Measurements from ENCODE around the gene IKZF3.
"Not testable (repeated sequence)": the region's sequence is repeated elsewhere in the genome, so short reads cannot be mapped to it uniquely, and the experiment has no call there.

IKZF3 gene

GRCh38 chr17:39781031-39781860 is 82.9 kb downstream of the IKZF3 start:
- DNase-seq (ENCODE audit: low read depth in 2 of 2) = no peak

- DNase-seq (ENCODE audit: low read depth in 2 of 2) = no peak
Observed at GRCh38 chr17:39777534-39778365, 86.4 kb downstream of the IKZF3 start.

- DNase-seq (ENCODE audit: low read depth in 2 of 2) = no peak
Observed at GRCh38 chr17:39776252-39776651, 87.9 kb downstream of the IKZF3 start.

- no peak for DNase-seq (ENCODE audit: low read depth in 2 of 2)
Observed at GRCh38 chr17:39775031-39775430, 89.1 kb downstream of the IKZF3 start.

GRCh38 chr17:39774047-39774446 is 90.1 kb downstream of the IKZF3 start:
- DNase-seq (ENCODE audit: low read depth in 2 of 2) = no peak

GRCh38 chr17:39772987-39773934 is 90.9 kb downstream of the IKZF3 start:
- DNase-seq (ENCODE audit: low read depth in 2 of 2) = no peak

GRCh38 chr17:39772415-39772814 is 91.7 kb downstream of the IKZF3 start:
- no peak for DNase-seq (ENCODE audit: low read depth in 2 of 2)

- peak in 1 of 2 donors; percentile 48 for DNase-seq (ENCODE audit: low read depth in 2 of 2)
Observed at GRCh38 chr17:39769974-39770587, 94.0 kb downstream of the IKZF3 start.

- no peak for DNase-seq (ENCODE audit: low read depth in 2 of 2)
Observed at GRCh38 chr17:39767147-39767546, 97.0 kb downstream of the IKZF3 start.

- DNase-seq (ENCODE audit: low read depth in 2 of 2) = no peak
Observed at GRCh38 chr17:39765766-39766165, 98.3 kb downstream of the IKZF3 start.

- no peak for DNase-seq (ENCODE audit: low read depth in 2 of 2)
Observed at GRCh38 chr17:39765175-39765574, 98.9 kb downstream of the IKZF3 start.

- not testable (repeated sequence) for DNase-seq (ENCODE audit: low read depth in 2 of 2)
Observed at GRCh38 chr17:39764171-39764570, 99.9 kb downstream of the IKZF3 start.

- no peak for DNase-seq (ENCODE audit: low read depth in 2 of 2)
Observed at GRCh38 chr17:39763051-39763820, 100.9 kb downstream of the IKZF3 start.

GRCh38 chr17:39761861-39762496 is 102.1 kb downstream of the IKZF3 start:
- DNase-seq (ENCODE audit: low read depth in 2 of 2) = no peak

GRCh38 chr17:39759204-39759603 is 104.9 kb downstream of the IKZF3 start:
- no peak for DNase-seq (ENCODE audit: low read depth in 2 of 2)

GRCh38 chr17:39757931-39758873 is 105.9 kb downstream of the IKZF3 start:
- DNase-seq (ENCODE audit: low read depth in 2 of 2) = peak; percentile 33 to 34

- no peak for DNase-seq (ENCODE audit: low read depth in 2 of 2)
Observed at GRCh38 chr17:39757176-39757662, 106.9 kb downstream of the IKZF3 start.

- DNase-seq (ENCODE audit: low read depth in 2 of 2) = no peak
Observed at GRCh38 chr17:39756380-39757079, 107.6 kb downstream of the IKZF3 start.
